MM.1S (cell line): Measurements from ENCODE around the gene RNU1-3.
"Not testable (repeated sequence)": the region's sequence is repeated elsewhere in the genome, so short reads cannot be mapped to it uniquely, and the experiment has no call there.

ENCODE experiments used
- EZH2 ChIP-seq: fragments of 300-600 bp; sonication (generic); optimal IDR thresholded peaks from 2 replicates; pipeline ENCODE3; 2017; ENCODE audit warnings: low read depth, mild to moderate bottlenecking, antibody characterized with exemption, low read length, mixed read lengths
- TF ChIP-seq, protein P1 (sequence below): fragments of 300-600 bp; sonication (generic); IDR thresholded peaks from 2 replicates; pipeline ENCODE4 v1.5.1; 2016; ENCODE audit warnings: antibody characterized with exemption, low read length, mixed read lengths

- TF ChIP-seq, protein P1, sequence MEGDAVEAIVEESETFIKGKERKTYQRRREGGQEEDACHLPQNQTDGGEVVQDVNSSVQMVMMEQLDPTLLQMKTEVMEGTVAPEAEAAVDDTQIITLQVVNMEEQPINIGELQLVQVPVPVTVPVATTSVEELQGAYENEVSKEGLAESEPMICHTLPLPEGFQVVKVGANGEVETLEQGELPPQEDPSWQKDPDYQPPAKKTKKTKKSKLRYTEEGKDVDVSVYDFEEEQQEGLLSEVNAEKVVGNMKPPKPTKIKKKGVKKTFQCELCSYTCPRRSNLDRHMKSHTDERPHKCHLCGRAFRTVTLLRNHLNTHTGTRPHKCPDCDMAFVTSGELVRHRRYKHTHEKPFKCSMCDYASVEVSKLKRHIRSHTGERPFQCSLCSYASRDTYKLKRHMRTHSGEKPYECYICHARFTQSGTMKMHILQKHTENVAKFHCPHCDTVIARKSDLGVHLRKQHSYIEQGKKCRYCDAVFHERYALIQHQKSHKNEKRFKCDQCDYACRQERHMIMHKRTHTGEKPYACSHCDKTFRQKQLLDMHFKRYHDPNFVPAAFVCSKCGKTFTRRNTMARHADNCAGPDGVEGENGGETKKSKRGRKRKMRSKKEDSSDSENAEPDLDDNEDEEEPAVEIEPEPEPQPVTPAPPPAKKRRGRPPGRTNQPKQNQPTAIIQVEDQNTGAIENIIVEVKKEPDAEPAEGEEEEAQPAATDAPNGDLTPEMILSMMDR = not testable (repeated sequence)
- not testable (repeated sequence) for TF ChIP-seq EZH2
Observed at GRCh38 chr1:16629916-16630530, 36.7 kb downstream of the RNU1-3 start.
